GM15510 (cell line): ENCODE data around the gene MLX.

ENCODE experiments used
- POLR2A ChIP-seq: IDR thresholded peaks from 3 replicates; pipeline ENCODE4 v1.6.1; 2011; ENCODE audit warnings: borderline replicate concordance; ENCODE audit not compliant: insufficient read length; ENCODE audit errors: extremely low read depth

Gene MLX

DNA sequence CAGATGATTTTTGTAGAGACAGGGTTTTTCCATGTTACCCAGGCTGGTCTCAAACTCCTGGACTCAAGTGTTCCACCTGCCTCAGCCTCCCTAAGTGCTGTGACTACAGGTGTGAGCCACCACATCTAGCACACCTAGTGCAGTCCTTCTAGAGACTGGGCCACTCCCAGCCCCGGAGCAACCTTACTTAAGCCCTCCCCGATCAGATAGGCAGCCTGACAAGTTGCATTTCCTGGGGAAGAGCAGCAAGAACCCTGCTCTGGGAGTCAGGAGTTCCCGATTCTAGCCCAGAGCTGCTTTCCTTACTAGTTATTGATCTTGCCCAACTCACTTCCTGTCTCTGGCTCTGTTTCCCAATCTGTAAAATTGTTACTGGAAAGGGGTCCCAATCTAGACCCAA lies 37.8 kb upstream of the MLX start:
- TF ChIP-seq POLR2A = no peak

DNA sequence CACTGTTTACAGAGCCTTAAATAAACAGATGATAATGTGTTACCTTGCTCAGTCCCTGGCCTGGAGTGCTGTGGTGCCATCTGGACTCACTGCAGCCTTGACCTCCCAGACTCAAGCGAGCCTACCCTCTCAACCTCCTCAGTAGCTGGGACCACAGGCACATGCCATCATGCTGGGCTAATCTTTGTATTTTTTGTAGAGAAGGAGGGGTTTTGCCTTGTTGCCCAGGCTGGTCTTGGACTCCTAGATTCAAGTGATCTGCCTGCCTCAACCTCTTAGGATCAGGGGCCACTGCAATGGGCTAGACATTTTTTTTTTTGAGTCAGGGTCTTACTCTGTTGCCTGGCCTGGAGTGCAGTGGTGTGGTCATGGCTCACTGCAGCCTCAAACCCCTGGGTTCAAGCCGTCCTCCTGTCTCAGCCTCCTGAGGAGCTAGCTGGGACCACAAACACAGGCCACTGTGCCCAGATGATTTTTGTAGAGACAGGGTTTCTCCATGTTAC lies 35.9 kb upstream of the MLX start:
- TF ChIP-seq POLR2A = no peak

DNA sequence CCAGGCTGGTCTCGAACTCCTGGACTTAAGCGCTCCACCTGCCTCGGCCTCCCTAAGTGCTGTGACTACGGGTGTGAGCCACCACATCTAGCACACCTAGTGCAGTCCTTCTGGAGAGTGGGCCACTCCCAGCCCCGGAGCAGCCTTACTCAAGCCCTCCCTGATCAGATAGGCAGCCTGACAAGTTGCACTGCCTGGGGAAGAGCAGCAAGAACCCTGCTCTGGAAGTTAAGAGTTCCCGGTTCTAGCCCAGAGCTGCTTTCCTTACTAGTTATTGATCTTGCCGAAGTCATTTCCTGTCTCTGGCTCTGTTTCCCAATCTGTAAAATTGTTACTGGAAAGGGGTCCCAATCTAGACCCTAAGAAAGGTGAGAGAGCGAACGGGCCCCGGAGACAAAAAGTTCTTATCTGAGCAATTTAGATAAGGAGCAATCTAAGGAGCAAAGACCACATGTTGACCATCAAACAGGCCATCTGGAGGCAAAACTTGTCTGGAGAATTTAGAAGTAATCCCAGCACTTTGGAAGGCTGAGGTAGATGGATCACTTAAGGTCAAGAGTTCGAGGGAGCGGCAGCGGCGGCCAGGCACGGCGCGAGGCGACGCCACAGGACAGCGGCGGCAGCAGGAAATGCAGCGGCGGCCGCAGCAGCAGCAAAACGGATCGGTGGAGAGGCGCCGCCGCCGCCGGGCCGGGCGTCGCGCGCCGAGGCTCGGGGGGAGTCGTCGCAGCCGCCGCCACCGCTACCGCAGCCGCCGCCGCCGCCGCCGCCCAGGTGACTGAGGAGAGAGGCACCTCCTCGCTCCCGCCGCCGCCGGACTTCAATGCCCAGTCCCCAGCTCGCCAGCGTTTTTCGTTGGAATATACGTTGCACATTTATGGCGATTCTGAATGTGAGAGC lies 35.2 kb upstream of the MLX start:
- peak; percentile 32 for TF ChIP-seq POLR2A

DNA sequence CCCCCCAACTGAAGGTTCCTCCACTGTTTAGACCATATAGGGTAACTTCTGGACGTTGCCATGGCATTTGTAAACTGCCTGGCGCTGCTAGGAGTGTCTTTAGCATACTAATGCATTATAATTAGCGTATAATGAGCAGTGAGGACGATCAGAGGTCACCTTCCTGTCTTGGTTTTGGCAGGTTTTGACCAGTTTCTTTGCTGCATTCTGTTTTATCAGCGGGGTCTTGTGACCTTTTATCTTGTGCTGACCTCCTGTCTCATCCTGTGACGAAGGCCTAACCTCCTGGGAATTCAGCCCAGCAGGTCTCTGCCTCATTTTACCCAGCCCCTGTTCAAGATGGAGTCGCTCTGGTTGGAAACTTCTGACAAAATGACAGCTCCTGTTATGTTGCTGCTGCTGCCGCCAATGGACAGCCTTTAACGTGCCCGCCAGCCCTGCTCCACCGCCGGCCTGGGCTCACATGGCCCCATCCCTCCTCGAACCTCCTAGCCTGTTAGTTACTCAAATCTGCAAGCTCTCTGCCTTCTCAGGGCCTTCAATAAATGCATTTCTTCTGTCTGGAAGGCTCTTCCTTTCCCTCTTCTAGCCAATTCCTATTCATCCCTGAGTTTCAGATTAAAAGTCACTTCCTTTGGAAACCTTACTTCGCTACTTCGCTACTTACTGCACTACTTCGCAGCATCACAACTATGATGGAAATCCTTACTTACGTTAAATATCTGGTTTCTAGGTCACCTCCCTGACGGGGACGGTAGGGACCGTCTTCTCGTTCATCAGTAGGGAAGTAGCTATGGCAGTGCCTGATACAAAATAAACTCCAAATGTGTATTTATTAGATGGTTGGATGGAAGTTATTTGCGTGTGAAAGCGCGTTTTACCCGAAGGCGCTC lies 31.5 kb upstream of the MLX start:
- no peak for TF ChIP-seq POLR2A

DNA sequence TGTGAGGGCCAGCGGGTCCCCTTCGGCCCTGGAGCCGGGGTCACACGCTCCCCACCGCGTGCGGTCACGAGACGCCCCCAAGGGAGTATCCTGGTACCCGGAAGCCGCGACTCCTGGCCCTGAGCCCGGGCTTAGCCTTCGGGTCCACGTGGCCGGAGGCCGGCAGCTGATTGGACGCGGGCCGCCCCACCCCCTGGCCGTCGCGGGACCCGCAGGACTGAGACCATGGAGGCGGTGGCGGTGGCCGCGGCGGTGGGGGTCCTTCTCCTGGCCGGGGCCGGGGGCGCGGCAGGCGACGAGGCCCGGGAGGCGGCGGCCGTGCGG lies 30.9 kb upstream of the MLX start, which contains the start of gene NAGLU:
NAGLU (plus strand) TSS at position 194 of the 324 bp plus-strand sequence; CDS start at position 226, 32 bp downstream.
- peak; percentile 85 for TF ChIP-seq POLR2A

DNA sequence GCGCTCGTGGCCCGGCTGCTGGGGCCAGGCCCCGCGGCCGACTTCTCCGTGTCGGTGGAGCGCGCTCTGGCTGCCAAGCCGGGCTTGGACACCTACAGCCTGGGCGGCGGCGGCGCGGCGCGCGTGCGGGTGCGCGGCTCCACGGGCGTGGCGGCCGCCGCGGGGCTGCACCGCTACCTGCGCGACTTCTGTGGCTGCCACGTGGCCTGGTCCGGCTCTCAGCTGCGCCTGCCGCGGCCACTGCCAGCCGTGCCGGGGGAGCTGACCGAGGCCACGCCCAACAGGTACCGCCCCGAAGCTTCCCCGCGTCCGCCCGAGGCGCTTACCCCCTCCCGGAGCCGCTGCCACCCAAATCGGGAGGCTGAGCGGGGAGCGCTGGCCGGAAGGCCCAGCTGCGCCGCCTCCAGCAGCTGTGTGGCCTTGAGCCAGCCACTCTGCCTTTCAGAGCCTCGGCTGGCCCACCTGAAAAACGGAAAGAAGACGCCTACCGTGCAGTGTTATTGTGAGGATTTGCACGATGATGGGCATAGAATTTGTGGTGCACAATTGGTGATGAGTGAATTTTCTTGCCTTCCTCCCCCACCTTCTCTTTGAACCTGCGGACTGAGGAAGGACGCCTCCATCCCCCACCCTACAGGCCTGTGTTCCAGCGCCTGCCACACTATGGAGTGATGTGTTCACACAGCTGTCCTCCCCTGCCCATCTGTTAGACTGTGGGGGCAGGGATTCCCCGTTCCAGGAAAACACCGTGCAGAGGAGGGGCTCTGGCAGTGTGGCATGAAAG lies 30.3 kb upstream of the MLX start:
- TF ChIP-seq POLR2A = no peak

DNA sequence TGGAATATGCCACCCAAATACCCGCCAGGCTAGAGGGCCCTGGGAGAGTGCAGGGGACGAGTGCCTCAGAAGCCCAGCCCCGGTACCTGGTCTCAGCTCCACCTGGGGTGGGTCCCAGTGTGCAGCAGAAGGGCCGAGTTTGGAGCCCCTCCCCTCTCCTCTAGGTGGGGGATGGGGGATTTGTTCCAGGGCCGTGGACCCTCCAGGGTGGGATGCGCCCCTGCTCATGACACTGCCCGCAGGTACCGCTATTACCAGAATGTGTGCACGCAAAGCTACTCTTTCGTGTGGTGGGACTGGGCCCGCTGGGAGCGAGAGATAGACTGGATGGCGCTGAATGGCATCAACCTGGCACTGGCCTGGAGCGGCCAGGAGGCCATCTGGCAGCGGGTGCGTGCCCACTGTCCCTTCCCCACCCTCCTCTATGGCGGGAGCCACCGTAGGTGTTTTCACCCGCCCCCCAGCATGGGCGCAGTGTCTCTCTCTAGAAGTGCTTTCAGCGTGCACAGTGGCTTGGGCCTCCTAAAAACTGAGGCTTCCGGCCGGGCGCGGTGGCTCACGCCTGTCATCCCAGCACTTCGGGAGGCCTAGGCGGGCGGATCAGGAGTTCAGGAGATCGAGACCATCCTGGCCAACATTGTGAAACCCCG lies 29.6 kb upstream of the MLX start:
- TF ChIP-seq POLR2A = no peak

DNA sequence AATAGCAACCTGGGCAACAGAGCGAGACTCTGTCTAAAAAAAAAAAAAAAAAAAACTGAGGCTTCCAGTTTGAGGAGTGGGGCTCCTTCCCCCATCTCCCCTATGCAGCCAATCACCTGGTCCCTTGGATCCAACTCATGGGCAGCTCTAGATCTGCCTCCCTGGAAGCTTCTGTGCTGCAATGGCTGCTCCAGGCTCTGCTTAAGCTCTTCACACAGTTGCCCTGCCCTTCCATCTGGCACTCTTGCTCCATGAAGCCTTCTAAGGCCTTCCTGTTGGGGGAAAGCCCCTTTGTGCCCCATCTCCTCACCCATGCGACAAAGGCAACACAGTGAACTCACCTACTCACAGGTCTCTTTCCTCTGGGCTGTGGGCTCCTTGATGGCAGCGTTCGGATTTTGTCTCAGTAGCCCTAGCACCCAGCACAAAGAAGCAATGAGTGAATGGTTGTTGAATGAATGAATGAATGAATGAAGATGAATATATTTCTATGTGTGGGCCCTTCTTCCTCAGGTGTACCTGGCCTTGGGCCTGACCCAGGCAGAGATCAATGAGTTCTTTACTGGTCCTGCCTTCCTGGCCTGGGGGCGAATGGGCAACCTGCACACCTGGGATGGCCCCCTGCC lies 29.0 kb upstream of the MLX start:
- no peak for TF ChIP-seq POLR2A

DNA sequence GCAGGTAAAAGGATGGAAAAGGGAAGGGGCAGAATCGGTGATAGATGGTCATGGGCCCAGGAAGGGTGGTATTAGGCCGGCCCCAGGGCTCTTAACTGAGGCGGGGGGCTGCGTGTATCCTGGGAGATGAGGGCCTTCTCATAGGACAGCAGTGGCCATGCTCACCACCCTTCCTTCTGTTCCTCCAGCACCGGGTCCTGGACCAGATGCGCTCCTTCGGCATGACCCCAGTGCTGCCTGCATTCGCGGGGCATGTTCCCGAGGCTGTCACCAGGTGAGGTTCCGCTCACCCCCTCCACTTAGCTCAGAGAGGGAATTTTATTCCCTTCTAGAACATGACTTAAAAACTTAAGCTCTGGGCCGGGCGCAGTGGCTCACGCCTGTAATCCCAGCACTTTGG lies 28.4 kb upstream of the MLX start:
- TF ChIP-seq POLR2A = no peak

DNA sequence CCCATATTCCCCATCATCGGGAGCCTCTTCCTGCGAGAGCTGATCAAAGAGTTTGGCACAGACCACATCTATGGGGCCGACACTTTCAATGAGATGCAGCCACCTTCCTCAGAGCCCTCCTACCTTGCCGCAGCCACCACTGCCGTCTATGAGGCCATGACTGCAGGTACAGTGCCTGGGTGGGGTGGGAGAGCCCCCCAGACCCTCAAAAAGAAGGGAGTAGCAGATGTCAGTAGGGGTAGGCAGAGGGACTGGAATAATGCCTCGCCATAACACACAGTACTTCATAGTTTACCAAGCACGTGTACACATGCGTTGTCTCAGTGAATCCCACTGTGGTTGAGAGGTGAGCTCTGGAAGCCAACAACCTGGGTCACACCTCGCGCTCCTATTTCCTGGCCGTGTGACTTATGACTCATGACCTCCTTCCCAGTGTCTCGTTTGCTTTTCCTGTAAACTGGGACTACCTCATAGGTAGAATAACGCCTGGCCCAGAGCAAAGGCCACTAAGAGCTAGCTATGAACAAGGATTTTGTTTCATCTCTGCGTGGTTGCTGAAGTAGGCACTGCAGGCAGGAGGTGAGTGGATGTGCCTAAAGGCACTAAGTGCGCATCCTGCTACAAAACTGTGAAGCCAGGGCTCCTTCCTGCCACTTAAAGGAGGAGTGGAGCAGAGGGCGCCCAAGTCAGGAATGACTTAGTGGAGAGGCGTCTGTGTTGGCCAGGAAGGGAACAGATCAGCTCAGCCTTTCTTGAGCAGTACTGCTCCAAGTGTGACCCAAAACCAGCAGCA lies 25.7 kb upstream of the MLX start:
- peak; percentile 9 for TF ChIP-seq POLR2A

DNA sequence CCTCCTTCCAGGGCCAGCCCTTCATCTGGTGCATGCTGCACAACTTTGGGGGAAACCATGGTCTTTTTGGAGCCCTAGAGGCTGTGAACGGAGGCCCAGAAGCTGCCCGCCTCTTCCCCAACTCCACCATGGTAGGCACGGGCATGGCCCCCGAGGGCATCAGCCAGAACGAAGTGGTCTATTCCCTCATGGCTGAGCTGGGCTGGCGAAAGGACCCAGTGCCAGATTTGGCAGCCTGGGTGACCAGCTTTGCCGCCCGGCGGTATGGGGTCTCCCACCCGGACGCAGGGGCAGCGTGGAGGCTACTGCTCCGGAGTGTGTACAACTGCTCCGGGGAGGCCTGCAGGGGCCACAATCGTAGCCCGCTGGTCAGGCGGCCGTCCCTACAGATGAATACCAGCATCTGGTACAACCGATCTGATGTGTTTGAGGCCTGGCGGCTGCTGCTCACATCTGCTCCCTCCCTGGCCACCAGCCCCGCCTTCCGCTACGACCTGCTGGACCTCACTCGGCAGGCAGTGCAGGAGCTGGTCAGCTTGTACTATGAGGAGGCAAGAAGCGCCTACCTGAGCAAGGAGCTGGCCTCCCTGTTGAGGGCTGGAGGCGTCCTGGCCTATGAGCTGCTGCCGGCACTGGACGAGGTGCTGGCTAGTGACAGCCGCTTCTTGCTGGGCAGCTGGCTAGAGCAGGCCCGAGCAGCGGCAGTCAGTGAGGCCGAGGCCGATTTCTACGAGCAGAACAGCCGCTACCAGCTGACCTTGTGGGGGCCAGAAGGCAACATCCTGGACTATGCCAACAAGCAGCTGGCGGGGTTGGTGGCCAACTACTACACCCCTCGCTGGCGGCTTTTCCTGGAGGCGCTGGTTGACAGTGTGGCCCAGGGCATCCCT lies 23.5 kb upstream of the MLX start:
- no peak for TF ChIP-seq POLR2A

DNA sequence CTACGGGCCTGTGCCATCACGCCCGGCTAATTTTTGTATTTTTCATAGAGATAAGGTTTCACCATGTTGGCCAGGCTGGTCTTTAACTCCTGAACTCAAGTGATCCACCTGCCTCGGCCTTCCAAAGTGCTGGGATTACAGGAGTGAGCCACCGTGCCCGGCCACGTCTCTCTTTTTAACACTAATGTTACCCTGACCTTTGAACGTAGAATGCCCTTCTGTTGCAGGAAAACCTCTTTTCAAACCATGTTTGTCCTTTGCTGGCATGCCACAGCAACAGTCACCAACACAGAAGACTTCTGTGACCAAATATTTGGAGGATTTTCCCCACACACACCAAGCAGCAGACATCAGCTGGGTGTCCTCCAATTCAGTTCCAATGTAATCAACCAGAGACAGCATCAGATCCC lies 22.0 kb upstream of the MLX start:
- no peak for TF ChIP-seq POLR2A

DNA sequence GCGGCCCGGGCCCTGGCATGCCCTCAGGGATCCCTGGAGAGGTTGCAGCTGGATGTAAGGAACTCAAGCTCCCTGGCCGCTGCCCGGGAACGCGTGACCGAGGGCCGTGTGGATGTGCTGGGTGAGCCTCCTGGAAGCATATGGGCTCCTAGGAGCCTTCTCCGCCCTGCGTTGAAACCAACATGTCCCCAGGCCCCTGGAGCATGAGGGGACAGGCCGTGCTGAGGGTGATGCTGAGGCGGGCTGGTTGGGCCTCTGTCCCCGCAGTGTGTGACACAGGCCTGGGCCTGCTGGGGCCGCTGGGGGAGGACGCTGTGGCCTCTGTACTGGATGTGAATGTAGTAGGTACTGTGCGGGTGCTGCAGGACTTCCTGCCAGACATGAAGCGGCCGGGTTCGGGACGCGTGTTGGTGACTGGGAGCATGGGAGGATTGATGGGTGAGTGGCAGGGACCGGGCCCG lies 19.9 kb upstream of the MLX start:
- TF ChIP-seq POLR2A = no peak

DNA sequence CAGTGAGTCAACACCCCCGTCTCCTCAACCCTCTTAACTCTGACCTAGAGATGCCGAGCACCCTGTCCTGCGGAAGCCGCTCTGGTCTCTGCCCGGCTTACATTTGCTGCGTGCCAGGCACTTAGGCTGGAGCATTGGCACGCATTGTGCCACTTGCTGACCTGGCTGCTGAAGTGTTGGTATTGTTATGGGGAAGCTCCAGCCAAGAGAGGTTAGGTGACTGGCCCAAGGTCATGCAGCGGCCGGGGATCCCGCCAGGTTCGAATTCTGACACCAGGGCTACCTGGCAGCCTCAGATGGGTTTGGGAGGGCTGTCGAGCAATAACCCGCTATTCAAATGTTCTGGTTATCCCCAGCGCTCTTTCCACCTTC lies 19.2 kb upstream of the MLX start:
- no peak for TF ChIP-seq POLR2A
